ENCODE results near the gene GPR137C.
"Not testable (repeated sequence)": the region's sequence is repeated elsewhere in the genome, so short reads cannot be mapped to it uniquely, and the experiment has no call there.

GPR137C gene

GRCh38 chr14:52550661-52551060, 2.0 kb upstream of the GPR137C start:
- Mint-ChIP-seq H3K4me3 (peak overlapping the region; percentile 93), H3K27me3 (peaks cover 3% of the 10 kb centered on the region), H3K27ac (no peak overlapping the region), H3K4me1 (peaks cover 25% of the 10 kb centered on the region), H3K36me3 (peaks cover 2% of the 10 kb centered on the region), H3K9me3 (no peaks in the 10 kb centered on the region)
- DNase-seq (ENCODE audit: low spot score in 2 of 2): no peak
- no peak for ATAC-seq (ENCODE audit: low read depth)

- no peaks in the 10 kb centered on the region for H3K9me3 Mint-ChIP-seq
- ATAC-seq (ENCODE audit: low read depth) (no peak), DNase-seq (ENCODE audit: low spot score in 2 of 2) (no peak)
- H3K36me3 Mint-ChIP-seq: peaks cover 2% of the 10 kb centered on the region
- H3K4me3 Mint-ChIP-seq: peak overlapping the region; percentile 93
- H3K27ac Mint-ChIP-seq: peak overlapping the region; percentile 42
- H3K4me1 Mint-ChIP-seq: peaks cover 21% of the 10 kb centered on the region
- peaks cover 3% of the 10 kb centered on the region for H3K27me3 Mint-ChIP-seq
Observed at GRCh38 chr14:52551205-52551604, 1.4 kb upstream of the GPR137C start.

- Mint-ChIP-seq H3K9me3 (no peaks in the 10 kb centered on the region), H3K27ac (peak overlapping the region; percentile 42), H3K4me1 (peaks cover 19% of the 10 kb centered on the region), H3K27me3 (peaks cover 3% of the 10 kb centered on the region), H3K4me3 (peak overlapping the region; percentile 93), H3K36me3 (peaks cover 2% of the 10 kb centered on the region)
- DNase-seq (ENCODE audit: low spot score in 2 of 2) (no peak), ATAC-seq (ENCODE audit: low read depth) (no peak)
Observed at GRCh38 chr14:52551696-52552062, 957 bp upstream of the GPR137C start.

GRCh38 chr14:52553002-52553670, 500 bp downstream of the GPR137C start:
- peak; percentile 16 for ATAC-seq (ENCODE audit: low read depth)
- DNase-seq (ENCODE audit: low spot score in 2 of 2): peak; percentile 41 to 57
- Mint-ChIP-seq H3K4me3 (peak overlapping the region; percentile 89), H3K4me1 (peaks cover 19% of the 10 kb centered on the region), H3K36me3 (no peaks in the 10 kb centered on the region), H3K9me3 (no peaks in the 10 kb centered on the region), H3K27ac (peak overlapping the region; percentile 94), H3K27me3 (peaks cover 3% of the 10 kb centered on the region)

GRCh38 chr14:52553671-52554575, 1.3 kb downstream of the GPR137C start:
- peaks cover 19% of the 10 kb centered on the region for H3K4me1 Mint-ChIP-seq
- H3K36me3 Mint-ChIP-seq: no peaks in the 10 kb centered on the region
- peak overlapping the region; percentile 94 for H3K27ac Mint-ChIP-seq
- H3K4me3 Mint-ChIP-seq: peak overlapping the region; percentile 89
- ATAC-seq (ENCODE audit: low read depth) (peak; percentile 15), DNase-seq (ENCODE audit: low spot score in 2 of 2) (peak; percentile 66 to 70)
- H3K9me3 Mint-ChIP-seq: no peaks in the 10 kb centered on the region
- H3K27me3 Mint-ChIP-seq: peaks cover 3% of the 10 kb centered on the region

GRCh38 chr14:52558688-52559087, 6.1 kb downstream of the GPR137C start:
- Mint-ChIP-seq H3K36me3 (no peaks in the 10 kb centered on the region), H3K4me3 (no peak overlapping the region), H3K27ac (no peak overlapping the region), H3K4me1 (peaks cover 4% of the 10 kb centered on the region), H3K27me3 (peaks cover 4% of the 10 kb centered on the region), H3K9me3 (no peaks in the 10 kb centered on the region)
- ATAC-seq (ENCODE audit: low read depth): no peak
- DNase-seq (ENCODE audit: low spot score in 2 of 2): no peak

- DNase-seq (ENCODE audit: low spot score in 2 of 2) (no peak), ATAC-seq (ENCODE audit: low read depth) (no peak)
- no peaks in the 10 kb centered on the region for H3K9me3 Mint-ChIP-seq
- no peaks in the 10 kb centered on the region for H3K36me3 Mint-ChIP-seq
- H3K27ac Mint-ChIP-seq: no peak overlapping the region
- no peak overlapping the region for H3K4me3 Mint-ChIP-seq
- peaks cover 5% of the 10 kb centered on the region for H3K27me3 Mint-ChIP-seq
- no peaks in the 10 kb centered on the region for H3K4me1 Mint-ChIP-seq
Observed at GRCh38 chr14:52563120-52563519, 10.5 kb downstream of the GPR137C start.

- peaks cover 13% of the 10 kb centered on the region for H3K27me3 Mint-ChIP-seq
- H3K4me1 Mint-ChIP-seq; H3K36me3 Mint-ChIP-seq; DNase-seq (ENCODE audit: low spot score in 2 of 2); ATAC-seq (ENCODE audit: low read depth); H3K27ac Mint-ChIP-seq; H3K4me3 Mint-ChIP-seq: not testable (repeated sequence)
- H3K9me3 Mint-ChIP-seq: peaks cover 26% of the 10 kb centered on the region
Observed at GRCh38 chr14:52568454-52568853, 15.8 kb downstream of the GPR137C start.

- Mint-ChIP-seq H3K36me3 (peaks cover 2% of the 10 kb centered on the region), H3K4me1 (no peaks in the 10 kb centered on the region), H3K4me3 (no peak overlapping the region), H3K9me3 (peaks cover 14% of the 10 kb centered on the region), H3K27me3 (peaks cover 4% of the 10 kb centered on the region), H3K27ac (no peak overlapping the region)
- no peak for ATAC-seq (ENCODE audit: low read depth)
- no peak for DNase-seq (ENCODE audit: low spot score in 2 of 2)
Observed at GRCh38 chr14:52575858-52576257, 23.2 kb downstream of the GPR137C start.

- H3K4me3 Mint-ChIP-seq: no peak overlapping the region
- DNase-seq (ENCODE audit: low spot score in 2 of 2) (no peak), ATAC-seq (ENCODE audit: low read depth) (no peak)
- H3K36me3 Mint-ChIP-seq: no peaks in the 10 kb centered on the region
- H3K27ac Mint-ChIP-seq: no peak overlapping the region
- no peaks in the 10 kb centered on the region for H3K9me3 Mint-ChIP-seq
- peaks cover 10% of the 10 kb centered on the region for H3K27me3 Mint-ChIP-seq
- H3K4me1 Mint-ChIP-seq: no peaks in the 10 kb centered on the region
Observed at GRCh38 chr14:52583544-52583943, 30.9 kb downstream of the GPR137C start.

GRCh38 chr14:52589646-52590045, 37.0 kb downstream of the GPR137C start:
- Mint-ChIP-seq H3K4me1 (no peaks in the 10 kb centered on the region), H3K4me3 (no peak overlapping the region), H3K9me3 (peaks cover 6% of the 10 kb centered on the region), H3K27ac (no peak overlapping the region), H3K36me3 (no peaks in the 10 kb centered on the region), H3K27me3 (peaks cover 11% of the 10 kb centered on the region)
- no peak for ATAC-seq (ENCODE audit: low read depth)
- DNase-seq (ENCODE audit: low spot score in 2 of 2): no peak

GRCh38 chr14:52590318-52590717, 37.7 kb downstream of the GPR137C start:
- peaks cover 2% of the 10 kb centered on the region for H3K36me3 Mint-ChIP-seq
- H3K4me1 Mint-ChIP-seq: no peaks in the 10 kb centered on the region
- no peak overlapping the region for H3K27ac Mint-ChIP-seq
- H3K4me3 Mint-ChIP-seq: no peak overlapping the region
- no peak for ATAC-seq (ENCODE audit: low read depth)
- H3K27me3 Mint-ChIP-seq: peaks cover 10% of the 10 kb centered on the region
- no peak for DNase-seq (ENCODE audit: low spot score in 2 of 2)
- H3K9me3 Mint-ChIP-seq: peaks cover 9% of the 10 kb centered on the region

GRCh38 chr14:52596320-52596719, 43.7 kb downstream of the GPR137C start:
- H3K27me3 Mint-ChIP-seq: peaks cover 5% of the 10 kb centered on the region
- H3K4me1 Mint-ChIP-seq: no peaks in the 10 kb centered on the region
- peaks cover 8% of the 10 kb centered on the region for H3K9me3 Mint-ChIP-seq
- DNase-seq (ENCODE audit: low spot score in 2 of 2): no peak
- ATAC-seq (ENCODE audit: low read depth): no peak
- peaks cover 4% of the 10 kb centered on the region for H3K36me3 Mint-ChIP-seq
- no peak overlapping the region for H3K27ac Mint-ChIP-seq
- H3K4me3 Mint-ChIP-seq: no peak overlapping the region

GRCh38 chr14:52596861-52597260, 44.2 kb downstream of the GPR137C start:
- no peak for ATAC-seq (ENCODE audit: low read depth)

More at GRCh38 chr14:52596861-52597260, 44.2 kb downstream of the GPR137C start:
- peaks cover 5% of the 10 kb centered on the region for H3K27me3 Mint-ChIP-seq
- no peak for DNase-seq (ENCODE audit: low spot score in 2 of 2)
- no peak overlapping the region for H3K27ac Mint-ChIP-seq
- peaks cover 4% of the 10 kb centered on the region for H3K36me3 Mint-ChIP-seq
- H3K9me3 Mint-ChIP-seq: peaks cover 8% of the 10 kb centered on the region
- no peak overlapping the region for H3K4me3 Mint-ChIP-seq
- no peaks in the 10 kb centered on the region for H3K4me1 Mint-ChIP-seq
